Measurements from ENCODE around the gene CBX8.

CBX8 gene

DNA sequence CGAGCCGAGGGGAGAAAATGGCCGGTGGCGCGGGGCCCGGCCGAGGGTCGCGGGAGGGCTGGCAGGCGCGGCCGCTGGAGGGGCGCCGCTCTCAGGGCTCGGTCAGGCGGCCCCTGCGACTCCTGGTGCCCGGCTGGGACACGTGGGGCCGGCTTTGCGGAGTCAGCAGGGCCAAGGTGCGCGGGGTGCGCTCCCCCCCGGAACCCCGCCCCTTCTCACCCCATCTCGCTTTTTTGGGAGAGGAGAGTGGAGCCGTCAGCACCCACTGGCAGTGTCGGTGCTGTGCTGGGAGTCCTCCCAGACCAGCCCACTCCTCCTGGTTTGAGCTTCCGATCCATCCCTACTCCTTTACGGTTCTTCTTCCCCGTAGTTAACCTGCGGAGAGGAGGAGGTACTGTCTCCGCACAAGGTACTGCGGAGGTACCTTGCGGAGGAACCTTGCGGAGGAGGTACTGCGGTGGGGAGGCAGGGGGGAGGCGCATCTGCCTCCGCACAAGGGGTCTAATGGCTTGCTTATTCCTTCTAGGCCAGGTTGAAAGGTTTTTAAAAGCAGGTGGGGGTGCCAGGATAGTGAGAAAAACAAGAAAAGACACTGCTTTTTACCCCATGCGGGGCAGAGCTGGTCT, 19.1 kb upstream of the CBX8 start:
- POLR2A ChIA-PET, result no interaction called here
- CTCF ChIA-PET, result interaction anchor here (0.6 to 3.6 kb wide), 4 partner anchors 11 to 29 kb away, joined by 3 to 20 read pairs (median 5); partner anchors contain the start of gene CBX4
- no peak for DNase-seq (ENCODE audit: extremely low spot score)
- TF ChIP-seq, protein P1, sequence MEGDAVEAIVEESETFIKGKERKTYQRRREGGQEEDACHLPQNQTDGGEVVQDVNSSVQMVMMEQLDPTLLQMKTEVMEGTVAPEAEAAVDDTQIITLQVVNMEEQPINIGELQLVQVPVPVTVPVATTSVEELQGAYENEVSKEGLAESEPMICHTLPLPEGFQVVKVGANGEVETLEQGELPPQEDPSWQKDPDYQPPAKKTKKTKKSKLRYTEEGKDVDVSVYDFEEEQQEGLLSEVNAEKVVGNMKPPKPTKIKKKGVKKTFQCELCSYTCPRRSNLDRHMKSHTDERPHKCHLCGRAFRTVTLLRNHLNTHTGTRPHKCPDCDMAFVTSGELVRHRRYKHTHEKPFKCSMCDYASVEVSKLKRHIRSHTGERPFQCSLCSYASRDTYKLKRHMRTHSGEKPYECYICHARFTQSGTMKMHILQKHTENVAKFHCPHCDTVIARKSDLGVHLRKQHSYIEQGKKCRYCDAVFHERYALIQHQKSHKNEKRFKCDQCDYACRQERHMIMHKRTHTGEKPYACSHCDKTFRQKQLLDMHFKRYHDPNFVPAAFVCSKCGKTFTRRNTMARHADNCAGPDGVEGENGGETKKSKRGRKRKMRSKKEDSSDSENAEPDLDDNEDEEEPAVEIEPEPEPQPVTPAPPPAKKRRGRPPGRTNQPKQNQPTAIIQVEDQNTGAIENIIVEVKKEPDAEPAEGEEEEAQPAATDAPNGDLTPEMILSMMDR (IDR thresholded peaks at IDR 0.05; ENCODE audit: control extremely low read depth, extremely low read depth, low read depth, missing control alignments), result no peak

DNA sequence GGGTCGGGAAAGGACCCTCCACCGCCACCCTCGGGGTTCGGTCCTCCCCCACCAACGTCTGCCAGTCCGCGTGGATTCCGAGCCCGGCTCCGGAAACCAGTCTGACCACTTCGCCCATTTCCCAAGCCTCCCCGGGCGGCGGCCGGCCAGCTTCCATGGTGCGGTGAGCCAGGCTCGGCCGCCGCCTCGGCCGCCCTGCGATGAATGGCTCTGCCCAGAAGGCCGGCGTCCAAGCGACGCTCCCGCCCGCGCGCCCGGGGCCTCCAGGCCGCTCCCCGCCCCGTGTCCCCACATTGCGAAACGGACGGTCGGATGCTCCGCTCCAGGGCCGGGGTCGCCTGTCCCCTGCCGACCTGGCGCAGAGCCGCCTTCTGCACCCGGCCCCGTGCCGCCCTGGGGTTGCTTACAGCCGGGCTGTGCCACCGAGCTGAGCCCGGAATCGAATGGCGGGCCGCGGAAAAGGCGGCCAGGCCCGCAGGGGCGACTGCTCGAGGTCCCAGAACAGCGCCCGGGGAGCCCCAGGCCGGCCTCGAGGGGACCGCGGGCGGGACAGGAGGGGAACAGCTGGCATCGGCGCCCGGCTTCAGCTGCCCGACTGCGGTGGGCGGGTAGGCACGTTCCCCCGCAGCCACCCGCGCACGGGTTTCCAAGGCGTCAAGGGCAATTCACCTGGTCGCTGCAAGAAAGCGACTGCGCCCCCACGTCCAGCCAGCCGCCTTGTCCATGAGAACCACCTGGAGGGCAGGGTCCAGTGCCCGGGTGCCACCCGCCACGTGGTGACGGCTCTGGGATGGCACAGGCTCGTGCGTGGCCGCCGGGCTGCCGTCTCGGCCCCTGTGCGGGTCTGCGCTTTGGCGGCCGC, 18.3 kb upstream of the CBX8 start:
- no peak for DNase-seq (ENCODE audit: extremely low spot score)
- TF ChIP-seq, protein P1 (IDR thresholded peaks at IDR 0.05; ENCODE audit: control extremely low read depth, extremely low read depth, low read depth, missing control alignments), result no peak
- POLR2A ChIA-PET, result no interaction called here
- CTCF ChIA-PET, result interaction anchor here (1.1 to 2.6 kb wide), 4 partner anchors 17 to 76 kb away, joined by 3 to 7 read pairs (median 4); no protein-coding TSS in a partner anchor

DNA sequence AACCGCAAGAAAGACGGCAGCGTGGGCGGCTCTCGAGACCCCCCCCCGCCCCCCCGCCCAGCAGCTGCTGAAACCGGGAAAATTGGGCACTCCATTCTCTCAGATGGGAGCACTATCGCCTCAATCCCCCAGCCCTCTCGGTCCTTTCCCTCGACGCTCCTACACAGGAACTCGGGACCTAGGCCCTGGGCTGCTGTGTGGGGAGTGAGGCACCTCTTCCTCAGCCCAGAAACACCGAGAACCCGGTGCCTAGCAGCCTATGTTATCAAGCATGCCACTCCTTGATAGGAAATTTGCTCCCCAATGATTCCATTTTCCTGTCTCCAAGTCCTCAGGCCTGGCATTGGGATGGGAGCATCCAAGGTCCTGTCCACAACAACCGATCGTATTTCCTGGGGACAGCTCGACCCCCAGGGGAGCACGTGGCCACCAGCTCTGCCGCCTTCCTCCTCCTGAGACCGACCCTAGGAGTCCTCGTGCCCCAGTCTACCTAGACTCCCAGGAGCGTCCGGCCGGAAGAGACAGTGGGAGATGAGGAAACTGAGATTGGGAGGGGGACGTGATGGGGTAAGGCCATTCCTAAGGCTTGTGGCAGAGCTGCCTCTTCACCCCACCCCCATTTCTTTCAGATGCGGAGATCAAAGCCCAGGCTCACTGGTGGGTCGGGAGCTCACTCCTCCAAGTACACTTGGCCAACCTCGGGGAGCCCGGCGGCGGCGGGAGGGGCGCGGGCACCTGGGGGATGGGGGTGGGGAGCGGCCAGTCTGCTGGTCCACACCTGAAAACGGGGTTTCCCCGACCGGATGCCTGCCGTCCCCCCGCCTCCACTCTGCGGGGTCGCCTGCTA, 17.5 kb upstream of the CBX8 start:
- TF ChIP-seq, protein P1 (IDR thresholded peaks at IDR 0.05; ENCODE audit: control extremely low read depth, extremely low read depth, low read depth, missing control alignments), result no peak
- ChIA-PET CTCF (interaction anchor here (1.1 to 2.6 kb wide), 4 partner anchors 16 to 75 kb away, joined by 3 to 7 read pairs (median 4); no protein-coding TSS in a partner anchor), POLR2A (no interaction called here)
- DNase-seq (ENCODE audit: extremely low spot score), result no peak

DNA sequence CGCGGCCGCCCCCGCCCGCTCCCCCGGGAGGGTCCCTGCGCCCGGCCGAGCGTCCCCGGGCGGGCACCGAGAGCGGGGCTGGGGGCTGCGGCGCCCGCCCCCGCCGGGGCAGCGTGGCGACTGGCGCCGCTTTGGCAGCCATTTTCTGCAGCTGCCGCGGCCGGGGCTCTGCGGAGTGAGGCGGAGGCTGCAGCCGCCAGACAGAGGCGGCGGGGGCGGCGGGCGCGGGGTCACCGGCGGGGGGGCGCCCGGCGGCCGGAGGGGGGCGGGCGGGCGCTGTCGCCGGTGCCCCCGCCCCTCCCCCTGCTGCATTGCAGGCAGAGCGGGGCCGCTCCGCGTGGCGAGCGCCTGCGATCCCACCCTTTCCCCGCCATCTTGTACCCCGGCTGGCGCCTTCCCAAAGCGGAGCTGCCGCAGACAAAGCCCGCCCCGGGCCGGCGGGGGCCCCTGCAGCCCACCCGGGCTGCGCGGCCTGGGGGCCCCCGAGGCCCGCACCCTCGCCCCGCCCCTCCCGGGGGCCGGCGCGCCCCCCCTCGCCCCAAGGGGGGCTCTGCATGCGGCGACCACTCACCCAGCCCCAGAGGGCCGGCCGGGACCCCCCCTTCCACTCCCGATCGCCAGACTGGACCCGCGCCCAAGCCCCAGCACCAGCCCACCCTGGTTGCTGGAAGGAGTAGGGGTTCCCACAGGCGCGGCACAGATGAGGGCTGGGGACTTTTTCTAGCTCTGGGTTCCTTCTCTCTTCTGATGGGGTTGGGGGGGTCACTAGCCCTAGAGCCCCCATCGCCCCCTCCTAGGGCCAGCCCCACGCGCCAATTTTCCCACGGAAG, 16.6 kb upstream of the CBX8 start:
- TF ChIP-seq, protein P1 (IDR thresholded peaks at IDR 0.05; ENCODE audit: control extremely low read depth, extremely low read depth, low read depth, missing control alignments), result no peak
- ChIA-PET POLR2A (interaction anchor here (0.6 kb wide), 1 partner anchor 887 kb away, joined by 4 read pairs; no protein-coding TSS in a partner anchor), CTCF (interaction anchor here (1.0 to 4.0 kb wide), 6 partner anchors 8 to 31 kb away, joined by 3 to 28 read pairs (median 7); partner anchors contain the start of gene CBX4)

DNA sequence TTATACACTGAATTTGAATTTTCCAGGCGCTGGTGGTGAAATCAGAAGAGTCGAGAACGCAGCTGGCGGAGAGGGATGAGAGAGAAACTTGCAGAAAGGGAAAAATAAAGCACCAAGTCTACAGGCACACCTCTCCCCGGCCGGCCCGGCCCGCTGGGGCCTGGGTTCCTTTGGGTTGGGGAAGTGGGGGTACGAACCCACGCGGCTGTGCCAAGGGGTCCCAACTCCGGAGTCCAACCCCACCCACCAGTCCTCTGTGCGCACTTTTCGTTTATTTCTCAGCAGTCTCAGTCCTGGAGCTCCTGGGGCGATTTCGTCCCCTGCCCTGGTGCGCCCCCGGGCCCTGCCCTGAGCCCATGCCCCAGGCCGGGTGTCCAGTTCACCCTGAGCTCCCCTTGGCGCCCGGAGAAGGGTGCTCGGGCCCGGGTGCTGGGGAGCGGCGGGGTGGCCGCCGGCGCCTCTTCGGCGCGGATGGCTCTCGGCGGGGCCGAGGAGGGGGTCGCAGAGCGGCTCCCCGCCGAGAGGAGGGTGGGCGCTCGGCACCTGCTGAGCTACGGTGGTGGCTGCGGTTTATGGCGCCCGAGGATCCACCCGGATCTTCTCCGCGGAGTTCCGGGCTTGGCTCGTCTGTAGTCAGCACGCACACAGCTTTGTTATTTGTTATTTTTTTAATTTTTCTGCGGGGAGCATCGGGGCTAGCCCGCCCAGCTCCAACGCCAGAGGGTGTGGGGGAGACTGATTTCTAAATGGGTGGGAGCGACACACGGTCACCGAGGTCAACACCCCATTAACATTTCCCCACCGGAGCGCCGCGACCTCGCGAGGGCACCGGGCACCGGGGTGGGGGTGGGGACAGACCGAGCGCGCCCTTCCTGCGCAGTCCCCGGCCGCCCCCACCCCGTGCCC, 15.7 kb upstream of the CBX8 start:
- TF ChIP-seq, protein P1 (IDR thresholded peaks at IDR 0.05; ENCODE audit: control extremely low read depth, extremely low read depth, low read depth, missing control alignments), result no peak
- DNase-seq (ENCODE audit: extremely low spot score), result no peak
- ChIA-PET POLR2A (interaction anchor here (2.2 kb wide), 1 partner anchor 26 kb away, joined by 9 read pairs; the partner anchor contains the start of gene CBX4), CTCF (interaction anchor here (0.8 to 4.0 kb wide), 11 partner anchors 9 to 71 kb away, joined by 3 to 28 read pairs (median 6); partner anchors contain the start of gene CBX4)

More for the DNA sequence above, 16.6 kb upstream of the CBX8 start:
- no peak for DNase-seq (ENCODE audit: extremely low spot score)

Measured in GM10248 (cell line).